ENCODE measurements around the gene GTF3C2. TPM values are rescaled to one million over a fixed set of nuclear protein-coding genes. Genes with fewer than 3 reads are reported as not detected.
A peak's percentile ranks its signal among the peaks of the same experiment; 100 is the strongest.

Gene GTF3C2
- total RNA-seq, 1 experiment from 2014 or later, result 109 TPM

- no CpG with 5 or more reads among the region's 51 CpGs for WGBS (ENCODE audit: extremely low coverage, insufficient read length, low lambda C conversion rate)
- Histone ChIP-seq H3T11ph (ENCODE audit: low read length) (no peak overlapping the region), H3K27ac (ENCODE audit: insufficient read length, low read depth, low read length) (no peak overlapping the region), H2BK12ac (ENCODE audit: insufficient read length, low read depth, low read length) (no peak overlapping the region), H4K20me1 (ENCODE audit: control insufficient read depth, insufficient read depth, insufficient read length) (no peaks in the 10 kb centered on the region), H2BK5ac (ENCODE audit: insufficient read length, low read length) (no peak overlapping the region), H3K9ac (ENCODE audit: extremely low read depth, insufficient read length, low read length) (no peak overlapping the region), H3K27me3 (ENCODE audit: insufficient read depth, low read length) (peaks cover 21% of the 10 kb centered on the region), H4K8ac (replicated peaks; ENCODE audit: insufficient read length, low read depth, low read length) (no peak overlapping the region), H3K79me1 (ENCODE audit: insufficient read depth, low read depth, low read length, poor library complexity, severe bottlenecking) (no peaks in the 10 kb centered on the region), H3K4ac (ENCODE audit: low read depth, low read length) (no peak overlapping the region), H3K23me2 (ENCODE audit: insufficient read length, low read depth, low read length, poor library complexity, severe bottlenecking) (peaks cover 9% of the 10 kb centered on the region), H2AFZ (ENCODE audit: low read length) (no peak overlapping the region), H3K9me3 (ENCODE audit: control insufficient read depth, low read depth, low read length) (no peaks in the 10 kb centered on the region), H3K23ac (ENCODE audit: insufficient read length, low read depth, low read length) (no peak overlapping the region), H2BK15ac (ENCODE audit: low read depth, low read length) (no peak overlapping the region), H3K79me2 (ENCODE audit: insufficient read depth, low read length) (no peaks in the 10 kb centered on the region), H3K56ac (ENCODE audit: insufficient read length, low read depth, low read length) (no peak overlapping the region), H2BK120ac (ENCODE audit: low read depth, low read length, poor library complexity, severe bottlenecking) (no peak overlapping the region), H3K18ac (ENCODE audit: insufficient read length, low read depth, low read length) (no peak overlapping the region), H3K14ac (ENCODE audit: insufficient read depth, low read length) (no peak overlapping the region), H3K4me2 (ENCODE audit: insufficient read depth, insufficient read length, low read length) (peak overlapping the region; percentile 34), H3K4me1 (ENCODE audit: insufficient read depth, low read length) (no peaks in the 10 kb centered on the region), H2AK5ac (ENCODE audit: insufficient read length, low read length) (no peak overlapping the region), H4K91ac (ENCODE audit: insufficient read length, low read depth, low read length) (no peak overlapping the region), H2BK20ac (ENCODE audit: low read depth, low read length, poor library complexity, severe bottlenecking) (no peak overlapping the region), H4K5ac (ENCODE audit: insufficient read length, low read depth, low read length) (no peak overlapping the region)
- peaks cover 3 to 9% of the 10 kb centered on the region in 2 experiments for H3K4me1 Mint-ChIP-seq
- H3K27me3 Mint-ChIP-seq (ENCODE audit: low read depth), result peaks cover 52% of the 10 kb centered on the region
- no peaks in the 10 kb centered on the region for H3K9me3 Mint-ChIP-seq
- TF ChIP-seq CTCF (conservative IDR thresholded peaks at IDR 0.05), result no peak
- DNase-seq, result no peak
- H3K27ac Mint-ChIP-seq, result no peak overlapping the region
- peak overlapping the region in 1 of 2 experiments; percentile 46; a peak in 2 of 5 replicates for H3K4me3 Mint-ChIP-seq
- peaks cover 9 to 12% (median 10%) of the 10 kb centered on the region in 3 experiments; a peak in 6 of 7 replicates for H3K36me3 Mint-ChIP-seq (ENCODE audit: insufficient read depth in 1 of 3, low read depth in 3 of 3)
These were observed 49.8 kb downstream of the GTF3C2 start for GRCh38 chr2:27306573-27307286.
